Upper lobe of left lung (tissue), 4 donors: Measurements from ENCODE around the gene GPATCH4.

Experiments used
- EP300 ChIP-seq, 4 donors: sonication (generic); formaldehyde crosslinking; IDR thresholded peaks; one replicate each; pipeline ENCODE4 v1.5.1; 2017; ENCODE audit warnings: antibody characterized with exemption in 4 of 4, control low read depth in 2 of 4
- TF ChIP-seq, protein P1 (sequence below), 6 experiments: fragments of 450-650 bp in 4 of 6; fragments of 200-600 bp in 2 of 6; sonication (generic) in 2 of 6; IDR thresholded peaks; one replicate each; pipeline ENCODE4 v1.5.1; 2016 to 2019; ENCODE audit warnings: antibody characterized with exemption in 6 of 6

DNA sequence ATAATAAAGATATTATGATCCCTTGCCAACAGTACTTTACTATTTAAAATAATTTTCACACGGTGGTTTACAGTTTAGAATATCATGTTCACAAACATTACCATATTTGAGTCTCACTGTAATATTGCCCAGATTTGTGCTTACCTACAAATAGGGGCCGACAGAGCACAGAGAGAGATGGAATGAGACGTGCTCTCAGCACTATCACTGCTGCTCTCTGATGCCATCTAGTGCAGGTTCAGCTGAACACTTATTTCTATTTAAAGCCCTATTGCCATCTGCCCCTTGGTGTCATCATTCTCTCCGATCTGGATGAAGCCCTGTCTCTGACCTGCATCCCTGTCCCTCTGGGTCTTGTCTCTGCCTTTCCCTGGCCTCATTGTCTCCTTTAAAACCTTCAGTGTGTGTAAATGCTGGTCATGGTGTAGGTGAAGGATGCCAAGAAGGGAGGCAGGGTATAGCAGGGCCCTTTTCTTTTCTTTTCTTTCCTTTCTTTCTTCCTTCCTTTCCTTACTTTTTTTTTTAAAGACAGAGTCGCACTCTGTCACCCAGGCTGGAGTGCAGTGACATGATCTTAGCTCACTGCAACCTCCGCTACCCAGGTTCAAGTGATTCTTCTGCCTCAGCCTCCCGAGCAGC is 6.9 kb upstream of the GPATCH4 start:
- TF ChIP-seq, protein P1, sequence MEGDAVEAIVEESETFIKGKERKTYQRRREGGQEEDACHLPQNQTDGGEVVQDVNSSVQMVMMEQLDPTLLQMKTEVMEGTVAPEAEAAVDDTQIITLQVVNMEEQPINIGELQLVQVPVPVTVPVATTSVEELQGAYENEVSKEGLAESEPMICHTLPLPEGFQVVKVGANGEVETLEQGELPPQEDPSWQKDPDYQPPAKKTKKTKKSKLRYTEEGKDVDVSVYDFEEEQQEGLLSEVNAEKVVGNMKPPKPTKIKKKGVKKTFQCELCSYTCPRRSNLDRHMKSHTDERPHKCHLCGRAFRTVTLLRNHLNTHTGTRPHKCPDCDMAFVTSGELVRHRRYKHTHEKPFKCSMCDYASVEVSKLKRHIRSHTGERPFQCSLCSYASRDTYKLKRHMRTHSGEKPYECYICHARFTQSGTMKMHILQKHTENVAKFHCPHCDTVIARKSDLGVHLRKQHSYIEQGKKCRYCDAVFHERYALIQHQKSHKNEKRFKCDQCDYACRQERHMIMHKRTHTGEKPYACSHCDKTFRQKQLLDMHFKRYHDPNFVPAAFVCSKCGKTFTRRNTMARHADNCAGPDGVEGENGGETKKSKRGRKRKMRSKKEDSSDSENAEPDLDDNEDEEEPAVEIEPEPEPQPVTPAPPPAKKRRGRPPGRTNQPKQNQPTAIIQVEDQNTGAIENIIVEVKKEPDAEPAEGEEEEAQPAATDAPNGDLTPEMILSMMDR (IDR thresholded peaks at IDR 0.05): peak; percentile 61 to 85 (median 75)
- TF ChIP-seq EP300 (IDR thresholded peaks at IDR 0.05): no peak
